Mammary epithelial cell (primary cell): ENCODE data around the gene CCDC200.

Experiments
- EZH2 ChIP-seq: IDR thresholded peaks from 2 replicates; pipeline ENCODE4 v1.6.1; 2012; ENCODE audit warnings: low read length, inconsistent platforms, borderline replicate concordance
- TF ChIP-seq, protein P1 (sequence below), 2 donors: IDR thresholded peaks in 1 of 2; conservative IDR thresholded peaks in 1 of 2; 2 replicates each; pipeline ENCODE4 v1.5.1; 2011 to 2012; ENCODE audit warnings: inconsistent platforms in 2 of 2, low read length in 2 of 2, mild to moderate bottlenecking in 2 of 2, control low read depth in 1 of 2, low read depth in 1 of 2; ENCODE audit not compliant: insufficient read depth in 1 of 2; ENCODE audit errors: extremely low read depth in 1 of 2

DNA sequence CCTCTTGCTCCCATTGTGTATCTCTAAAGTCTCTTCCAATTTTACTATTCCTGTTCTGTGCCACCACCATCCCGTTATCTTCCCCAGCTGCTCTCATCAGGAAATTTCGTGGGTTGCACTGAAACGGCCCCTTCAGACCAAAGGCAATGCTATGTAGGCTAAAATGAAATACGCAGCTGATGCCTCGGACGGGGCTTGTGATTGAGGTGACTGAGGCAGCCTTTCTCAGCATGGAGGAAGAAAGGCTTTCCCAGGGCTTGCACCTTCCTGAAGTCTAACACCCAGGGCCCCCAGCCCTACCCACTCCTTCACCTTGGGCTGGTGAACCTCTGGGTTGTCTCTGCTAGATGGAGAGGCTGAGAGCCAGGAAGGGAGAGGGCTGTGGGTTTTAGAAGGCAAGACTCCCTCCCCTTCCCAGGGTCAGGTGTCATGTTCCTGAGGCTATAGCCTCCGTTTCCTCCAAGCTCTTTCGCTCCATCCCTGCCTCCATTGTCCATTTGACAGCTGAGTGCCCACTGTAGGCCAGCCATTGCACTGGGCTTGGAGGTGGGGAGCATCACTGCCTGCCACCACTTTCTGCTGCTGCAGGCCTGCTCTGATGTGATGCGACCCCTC is 7.8 kb downstream of the CCDC200 start:
- TF ChIP-seq, protein P1, sequence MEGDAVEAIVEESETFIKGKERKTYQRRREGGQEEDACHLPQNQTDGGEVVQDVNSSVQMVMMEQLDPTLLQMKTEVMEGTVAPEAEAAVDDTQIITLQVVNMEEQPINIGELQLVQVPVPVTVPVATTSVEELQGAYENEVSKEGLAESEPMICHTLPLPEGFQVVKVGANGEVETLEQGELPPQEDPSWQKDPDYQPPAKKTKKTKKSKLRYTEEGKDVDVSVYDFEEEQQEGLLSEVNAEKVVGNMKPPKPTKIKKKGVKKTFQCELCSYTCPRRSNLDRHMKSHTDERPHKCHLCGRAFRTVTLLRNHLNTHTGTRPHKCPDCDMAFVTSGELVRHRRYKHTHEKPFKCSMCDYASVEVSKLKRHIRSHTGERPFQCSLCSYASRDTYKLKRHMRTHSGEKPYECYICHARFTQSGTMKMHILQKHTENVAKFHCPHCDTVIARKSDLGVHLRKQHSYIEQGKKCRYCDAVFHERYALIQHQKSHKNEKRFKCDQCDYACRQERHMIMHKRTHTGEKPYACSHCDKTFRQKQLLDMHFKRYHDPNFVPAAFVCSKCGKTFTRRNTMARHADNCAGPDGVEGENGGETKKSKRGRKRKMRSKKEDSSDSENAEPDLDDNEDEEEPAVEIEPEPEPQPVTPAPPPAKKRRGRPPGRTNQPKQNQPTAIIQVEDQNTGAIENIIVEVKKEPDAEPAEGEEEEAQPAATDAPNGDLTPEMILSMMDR (conservative IDR thresholded peaks at IDR 0.05 in 1 of 2, IDR thresholded peaks at IDR 0.05 in 1 of 2; ENCODE audit: extremely low read depth in 1 of 2, insufficient read depth in 1 of 2, low read depth in 1 of 2, low read length in 2 of 2): no peak
- no peak for TF ChIP-seq EZH2
